Liver (tissue), 3 donors: ENCODE results near the gene AXDND1.

ENCODE experiments used
- ATF3 ChIP-seq: IDR thresholded peaks from 2 replicates; pipeline ENCODE4 v1.6.1; 2016; ENCODE audit warnings: antibody characterized with exemption
- CTCF ChIP-seq: fragments of 150-350 bp; IDR thresholded peaks from 2 replicates; pipeline ENCODE4 v1.5.1; 2017; ENCODE audit warnings: improper control_type of control experiment, low read depth, low read length; ENCODE audit not compliant: missing input control
- EGR1 ChIP-seq, 2 donors: IDR thresholded peaks; 2 replicates each; pipeline ENCODE4 v1.6.1; 2016 to 2018; ENCODE audit warnings: antibody characterized with exemption in 2 of 2, low read depth in 2 of 2
- GABPA ChIP-seq, 2 donors: IDR thresholded peaks in 1 of 2; conservative IDR thresholded peaks in 1 of 2; 2 replicates each; pipeline ENCODE4 v1.6.1; 2016; ENCODE audit warnings: antibody characterized with exemption in 2 of 2, mild to moderate bottlenecking in 1 of 2, moderate library complexity in 1 of 2
- HNF4A ChIP-seq, 2 donors: conservative IDR thresholded peaks; 2 replicates each; pipeline ENCODE4 v1.6.1; 2016; ENCODE audit warnings: antibody characterized with exemption in 2 of 2, mild to moderate bottlenecking in 2 of 2
- HNF4G ChIP-seq: IDR thresholded peaks from 2 replicates; pipeline ENCODE4 v1.6.1; 2016; ENCODE audit warnings: antibody characterized with exemption
- NR2F2 ChIP-seq: IDR thresholded peaks from 2 replicates; pipeline ENCODE4 v1.6.1; 2016; ENCODE audit warnings: antibody characterized with exemption
- RAD21 ChIP-seq, 2 donors: IDR thresholded peaks; 2 replicates each; pipeline ENCODE4 v1.6.1; 2016; ENCODE audit warnings: antibody characterized with exemption in 2 of 2, mild to moderate bottlenecking in 2 of 2
- REST ChIP-seq: IDR thresholded peaks from 2 replicates; pipeline ENCODE4 v1.6.1; 2016; ENCODE audit warnings: antibody characterized with exemption, mild to moderate bottlenecking
- RXRA ChIP-seq, 2 donors: IDR thresholded peaks; 2 replicates each; pipeline ENCODE4 v1.6.1; 2017 to 2018; ENCODE audit warnings: antibody characterized with exemption in 2 of 2, mild to moderate bottlenecking in 1 of 2
- SP1 ChIP-seq: IDR thresholded peaks from 2 replicates; pipeline ENCODE4 v1.6.1; 2018; ENCODE audit warnings: antibody characterized with exemption, mild to moderate bottlenecking
- TAF1 ChIP-seq: conservative IDR thresholded peaks from 2 replicates; pipeline ENCODE4 v1.6.1; 2016; ENCODE audit warnings: antibody characterized with exemption, mild to moderate bottlenecking
- YY1 ChIP-seq: IDR thresholded peaks from 2 replicates; pipeline ENCODE4 v1.6.1; 2016; ENCODE audit warnings: antibody characterized with exemption, mild to moderate bottlenecking
- ZBTB33 ChIP-seq: IDR thresholded peaks from 2 replicates; pipeline ENCODE4 v1.6.1; 2016; ENCODE audit warnings: antibody characterized with exemption
- donor health status: healthy.
- donor health status: healthy.

- TF ChIP-seq CTCF (no peak), REST (no peak), RAD21 (IDR thresholded peaks at IDR 0.05) (no peak), TAF1 (no peak), ZBTB33 (no peak), SP1 (no peak), ATF3 (no peak), GABPA (IDR thresholded peaks at IDR 0.05 in 1 of 2, conservative IDR thresholded peaks at IDR 0.05 in 1 of 2) (no peak), EGR1 (IDR thresholded peaks at IDR 0.05; ENCODE audit: low read depth in 2 of 2) (no peak), RXRA (IDR thresholded peaks at IDR 0.05) (no peak), HNF4A (conservative IDR thresholded peaks at IDR 0.05) (no peak), HNF4G (no peak), NR2F2 (no peak), YY1 (no peak)
These were observed 183.0 kb downstream of the AXDND1 start for GRCh38 chr1:179548666-179549367.
